GM08714 (cell line): ENCODE measurements around the gene EXOC4.

Source experiments
- H3K4me3 ChIP-seq: fragments of 200-500 bp; sonication (Bioruptor generic); 2 replicates; pipeline ENCODE4 v1.5.1; 2014; ENCODE audit warnings: mild to moderate bottlenecking, low read length, inconsistent platforms
- ZNF274 ChIP-seq: IDR thresholded peaks from 2 replicates; pipeline ENCODE4 v1.6.1; 2012; ENCODE audit warnings: mild to moderate bottlenecking, low read depth, low read length

EXOC4 gene

GRCh38 chr7:133429371-133429770 is 176.5 kb downstream of the EXOC4 start:
- no peak for TF ChIP-seq ZNF274
- no peak overlapping the region for H3K4me3 ChIP-seq

DNA sequence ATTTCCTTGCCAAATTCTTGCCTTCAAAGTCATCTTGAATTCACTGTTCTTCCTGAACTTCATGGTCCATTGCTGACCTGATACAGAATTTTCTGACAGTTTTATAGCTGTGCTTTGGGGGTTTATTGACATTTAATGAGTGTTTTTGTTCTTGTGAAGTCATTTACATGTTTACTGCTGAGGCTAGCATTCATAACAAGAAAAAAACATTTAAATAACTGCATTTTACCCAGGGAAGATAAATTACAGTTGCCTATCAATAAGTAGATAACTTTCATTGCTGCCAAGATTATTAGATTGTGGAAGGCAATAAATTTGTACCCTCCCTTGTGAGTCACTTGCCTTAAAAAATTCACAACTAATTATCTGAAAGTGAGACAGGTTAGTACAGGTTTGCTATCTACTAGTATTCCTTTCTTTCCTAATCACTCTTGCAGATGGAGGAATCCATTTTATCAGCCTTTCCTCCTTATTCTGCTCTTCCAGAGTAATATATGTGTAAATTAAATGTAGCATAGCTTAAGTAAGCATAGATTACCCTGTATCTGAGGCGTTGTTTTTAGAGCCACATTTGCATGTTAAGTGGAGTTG is 178.4 kb downstream of the EXOC4 start:
- H3K4me3 ChIP-seq, result no peak overlapping the region
- no peak for TF ChIP-seq ZNF274

GRCh38 chr7:133433165-133433812 is 180.4 kb downstream of the EXOC4 start:
- H3K4me3 ChIP-seq, result no peak overlapping the region
- no peak for TF ChIP-seq ZNF274

GRCh38 chr7:133434246-133434865 is 181.5 kb downstream of the EXOC4 start:
- TF ChIP-seq ZNF274, result no peak
- no peak overlapping the region for H3K4me3 ChIP-seq

DNA sequence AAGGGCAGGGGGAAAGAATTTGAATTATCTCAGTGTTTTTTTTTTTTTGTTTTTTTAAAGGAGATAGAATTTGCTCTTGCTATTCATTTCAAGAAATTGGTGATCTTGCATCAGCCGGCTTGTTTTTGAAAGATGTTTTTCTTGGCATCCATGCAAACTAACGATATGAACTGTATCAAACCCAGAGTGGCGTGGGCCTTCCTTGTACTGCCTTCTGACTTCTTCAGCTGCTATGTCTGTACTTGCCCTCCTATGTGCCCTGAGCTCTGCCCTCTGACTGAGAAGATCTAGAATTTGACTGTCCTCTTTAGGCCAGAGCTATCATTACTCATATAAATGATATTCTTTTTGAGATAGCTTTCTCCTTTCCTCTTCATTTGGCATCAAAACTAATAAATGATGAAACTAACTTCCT is 183.1 kb downstream of the EXOC4 start:
- no peak for TF ChIP-seq ZNF274
- H3K4me3 ChIP-seq, result no peak overlapping the region

DNA sequence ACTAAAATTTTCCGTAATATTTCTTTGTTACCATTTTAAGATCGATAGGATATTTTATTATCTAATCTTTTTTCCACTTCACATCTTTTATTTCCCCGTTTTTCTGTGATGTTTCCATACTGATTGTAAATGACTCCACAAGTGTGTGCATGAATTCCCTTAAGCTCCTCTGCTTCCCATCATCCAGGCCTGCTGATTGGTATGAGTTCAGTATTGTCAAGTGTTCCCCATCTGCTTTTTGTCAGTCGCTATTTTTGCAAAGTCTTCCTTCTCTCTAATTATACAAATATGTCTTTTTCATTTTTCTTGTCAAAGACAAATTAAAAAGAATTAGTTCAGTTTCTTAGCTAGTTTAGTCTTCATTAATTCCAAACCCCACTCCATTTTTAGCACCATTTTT is 184.7 kb downstream of the EXOC4 start:
- TF ChIP-seq ZNF274, result no peak
- H3K4me3 ChIP-seq, result no peak overlapping the region

DNA sequence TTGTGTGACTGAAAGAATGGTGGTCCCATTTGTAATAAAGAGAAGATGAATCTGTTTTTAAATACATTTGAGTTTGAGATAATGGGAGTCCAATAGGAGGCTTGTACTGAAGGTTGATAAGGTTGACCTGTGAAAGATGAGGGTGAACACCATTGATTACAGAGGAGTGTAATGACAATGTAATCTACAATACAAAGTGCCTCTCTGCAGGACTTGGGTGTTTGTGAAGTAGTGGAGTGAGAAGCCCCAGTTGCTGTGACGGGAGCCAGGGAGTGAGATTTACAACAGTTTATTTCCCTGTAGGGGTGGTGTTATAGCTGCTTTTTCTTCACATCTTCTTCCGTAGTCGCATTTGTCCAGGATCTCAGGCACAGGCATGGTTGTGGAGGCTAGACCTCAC is 189.9 kb downstream of the EXOC4 start:
- TF ChIP-seq ZNF274, result no peak

DNA sequence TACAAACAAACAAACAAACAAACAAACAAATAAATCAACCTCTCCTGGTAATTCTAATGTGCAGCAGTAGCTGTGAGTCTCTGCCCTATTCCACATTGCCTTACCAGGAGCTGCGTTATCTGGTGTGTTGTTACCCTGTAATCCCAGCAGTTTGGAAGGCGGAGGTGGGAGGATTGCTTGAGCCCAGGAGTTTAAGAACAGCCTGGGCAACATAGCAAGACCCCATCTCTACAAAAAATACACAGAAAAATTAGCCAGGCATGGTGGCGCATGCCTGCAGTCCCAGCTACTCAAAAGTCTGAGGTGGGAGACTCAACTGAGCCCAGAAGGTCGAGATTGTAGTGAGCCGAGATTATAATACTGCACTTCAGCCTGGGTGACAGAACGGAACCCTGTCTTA is 192.7 kb downstream of the EXOC4 start:
- H3K4me3 ChIP-seq, result no peak overlapping the region
- TF ChIP-seq ZNF274, result no peak

More for the DNA sequence above, 189.9 kb downstream of the EXOC4 start:
- no peak overlapping the region for H3K4me3 ChIP-seq

DNA sequence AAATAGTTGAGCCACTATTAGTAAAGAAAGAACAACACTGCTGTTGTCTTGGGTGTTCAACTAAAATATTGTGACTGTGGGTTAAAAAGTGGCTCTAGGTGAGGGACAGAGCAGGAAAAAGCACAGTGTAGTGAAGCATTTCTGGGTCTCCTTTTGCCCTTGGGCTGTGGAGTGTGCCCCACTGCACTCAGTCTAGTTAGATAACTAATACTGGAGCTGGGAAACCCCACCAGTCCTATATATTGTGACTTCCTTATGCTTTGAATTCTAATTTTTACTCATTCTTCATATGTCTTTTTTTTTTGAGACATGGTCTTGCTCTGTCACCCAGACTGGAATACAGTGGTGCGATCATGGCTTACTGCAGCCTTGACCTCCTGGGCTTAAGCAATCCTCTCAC is 195.1 kb downstream of the EXOC4 start:
- H3K4me3 ChIP-seq, result no peak overlapping the region
- no peak for TF ChIP-seq ZNF274

GRCh38 chr7:133452577-133452976 is 199.7 kb downstream of the EXOC4 start:
- H3K4me3 ChIP-seq, result no peak overlapping the region
- TF ChIP-seq ZNF274, result no peak

DNA sequence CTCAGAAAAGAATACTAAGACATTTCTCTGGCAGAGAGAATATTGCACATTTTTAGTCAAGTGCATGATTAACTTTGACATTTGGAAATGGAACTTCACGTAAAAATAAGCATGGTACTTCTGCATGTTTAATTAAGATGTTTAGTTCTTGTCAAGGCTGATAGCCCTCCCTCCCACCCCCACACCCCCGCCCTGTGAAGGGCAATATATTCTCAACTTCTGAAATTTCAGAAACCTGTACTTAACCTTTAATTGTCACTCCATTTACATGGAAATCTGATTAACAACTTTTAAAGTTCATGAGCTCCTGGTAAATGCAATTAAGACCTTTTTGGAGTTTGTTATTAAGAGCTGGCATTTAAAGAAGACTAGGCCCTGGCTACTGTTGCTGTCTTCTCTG is 205.8 kb downstream of the EXOC4 start:
- TF ChIP-seq ZNF274, result no peak
- H3K4me3 ChIP-seq, result no peak overlapping the region

DNA sequence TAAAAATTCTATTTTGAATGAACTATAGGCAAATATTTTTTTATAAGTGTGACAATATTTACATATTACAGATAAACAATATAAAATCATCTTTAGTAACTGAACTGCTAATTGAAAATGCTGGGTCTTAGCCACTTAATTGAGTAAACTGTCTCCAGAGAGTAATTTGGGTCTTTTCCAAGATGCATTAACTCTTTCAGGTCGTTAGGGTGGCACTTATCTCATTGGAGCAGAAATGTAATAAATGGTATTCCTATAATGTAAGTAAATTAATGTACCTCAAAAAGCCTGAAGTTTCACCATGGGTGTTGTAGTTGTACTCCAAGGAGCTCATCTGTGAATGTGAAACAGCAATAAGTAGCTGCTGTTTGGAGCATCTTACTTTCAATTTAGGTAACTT is 208.5 kb downstream of the EXOC4 start:
- no peak for TF ChIP-seq ZNF274
- H3K4me3 ChIP-seq, result no peak overlapping the region

DNA sequence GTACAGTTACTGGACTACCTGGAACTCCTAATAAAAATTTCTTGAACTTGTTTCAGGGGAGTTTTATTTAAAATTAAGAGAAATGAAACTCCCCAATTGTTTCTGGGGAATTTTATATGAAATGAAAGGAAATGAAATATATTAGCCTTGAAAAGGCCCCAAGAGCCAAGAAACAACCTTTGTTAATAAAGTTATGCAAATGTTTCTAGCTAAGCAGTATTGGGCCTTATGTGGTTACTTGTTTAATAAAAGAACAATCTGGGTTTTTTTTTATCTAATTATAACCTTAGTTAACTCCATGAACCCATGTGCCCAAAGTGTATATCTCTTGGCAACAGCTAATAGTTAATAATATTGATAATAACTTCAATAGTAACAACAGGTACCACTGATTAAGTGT is 222.8 kb downstream of the EXOC4 start:
- no peak for TF ChIP-seq ZNF274
- H3K4me3 ChIP-seq, result no peak overlapping the region

DNA sequence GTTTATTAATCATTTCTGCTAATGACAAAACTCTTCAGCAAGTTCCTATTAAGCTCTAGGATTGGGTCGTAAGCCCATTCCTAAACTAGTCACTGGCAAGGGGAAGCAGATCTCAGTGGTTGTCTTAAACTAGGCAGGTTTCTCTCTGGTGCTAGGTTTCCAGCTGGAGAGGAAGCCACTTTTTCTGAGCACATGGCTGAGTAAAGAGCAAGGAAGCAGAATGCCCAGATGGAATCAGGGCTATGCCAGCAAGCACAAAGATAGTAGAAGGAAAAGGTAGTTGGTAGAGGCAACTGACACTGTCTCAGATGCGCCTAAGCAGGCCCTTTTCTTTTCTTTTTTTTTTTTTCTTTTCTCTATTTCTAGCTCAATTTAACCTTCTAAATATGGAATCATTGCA is 224.9 kb downstream of the EXOC4 start:
- TF ChIP-seq ZNF274, result no peak
- H3K4me3 ChIP-seq, result no peak overlapping the region

DNA sequence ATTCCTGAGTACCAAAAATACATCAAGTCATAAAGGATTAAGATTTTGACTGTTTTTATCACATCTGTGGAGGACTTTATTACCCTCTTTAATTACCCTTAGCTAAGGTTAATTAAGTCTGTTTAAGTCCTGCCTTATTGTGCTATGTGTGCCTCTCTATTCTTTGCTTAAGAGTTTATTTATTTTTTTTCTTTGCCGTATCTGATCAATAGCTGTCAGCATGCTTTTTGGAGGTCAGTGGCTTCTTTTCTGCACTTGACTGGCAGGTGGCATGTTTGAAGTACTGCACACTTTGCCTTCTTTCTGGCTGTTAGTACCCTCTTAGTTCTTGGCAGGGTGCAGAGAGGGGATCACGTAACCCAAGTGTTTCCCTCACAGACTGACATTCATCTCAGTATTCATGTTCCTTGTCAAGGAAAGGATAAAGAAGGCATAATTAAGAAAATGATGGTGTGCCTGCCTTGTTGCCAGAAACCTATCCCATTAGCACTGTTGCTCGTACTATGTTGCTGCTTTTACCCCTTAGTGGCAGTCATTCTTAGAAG is 225.8 kb downstream of the EXOC4 start:
- H3K4me3 ChIP-seq, result no peak overlapping the region
- TF ChIP-seq ZNF274, result no peak
